Measurements from ENCODE around the gene CCDC57. TPM values are rescaled to one million over a fixed set of nuclear protein-coding genes. Genes with fewer than 3 reads are reported as not detected.

The CCDC57 gene
- total and polyA plus RNA-seq, 9 of the 15 experiments (the other 6 are each of a cell fraction or from before 2014, with no cell fraction given), result 0.83 to 36.2 (median 13.6) TPM

DNA sequence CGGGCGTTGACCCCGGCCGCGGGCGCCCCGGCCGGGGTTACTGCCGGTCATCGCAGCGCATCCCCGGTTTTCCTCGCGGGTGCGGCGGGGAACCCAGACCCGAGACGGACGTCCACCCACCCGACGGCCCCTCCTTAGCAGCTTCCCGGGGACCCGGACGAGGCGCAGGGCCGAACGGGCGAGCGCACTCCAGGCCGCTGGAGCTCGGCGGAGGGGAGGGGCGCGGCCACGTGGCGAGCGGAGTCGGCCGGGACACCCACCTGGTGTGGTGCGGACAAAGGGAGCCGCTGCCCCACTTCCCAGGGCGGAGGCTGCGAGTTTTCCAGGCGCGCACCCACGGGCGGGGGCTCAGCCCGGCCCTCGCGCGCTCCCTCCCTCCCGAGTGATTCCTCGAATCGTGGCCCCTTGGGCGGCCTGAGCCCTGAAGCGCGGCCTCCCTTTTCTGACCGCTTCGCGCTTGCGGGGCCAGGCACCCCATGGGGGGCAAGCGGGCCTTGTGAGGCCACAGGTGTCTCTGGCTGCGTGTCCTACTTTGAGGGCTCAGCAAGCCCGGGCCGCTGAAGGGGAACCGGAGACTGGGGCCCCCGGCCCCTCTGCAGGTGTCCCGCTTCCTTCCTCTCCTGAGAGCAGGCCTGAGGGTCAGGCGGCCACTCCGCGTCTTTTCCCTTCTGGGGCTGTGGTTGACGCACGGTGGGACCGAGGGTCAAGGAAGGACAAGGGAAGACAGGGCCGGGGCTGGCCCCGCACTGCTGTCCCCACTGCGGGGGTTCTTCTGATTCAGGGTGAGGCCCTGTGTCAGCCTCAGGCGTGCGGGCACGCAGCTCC is 113.5 kb downstream of the CCDC57 start (continued):
- TF ChIP-seq, protein P1, sequence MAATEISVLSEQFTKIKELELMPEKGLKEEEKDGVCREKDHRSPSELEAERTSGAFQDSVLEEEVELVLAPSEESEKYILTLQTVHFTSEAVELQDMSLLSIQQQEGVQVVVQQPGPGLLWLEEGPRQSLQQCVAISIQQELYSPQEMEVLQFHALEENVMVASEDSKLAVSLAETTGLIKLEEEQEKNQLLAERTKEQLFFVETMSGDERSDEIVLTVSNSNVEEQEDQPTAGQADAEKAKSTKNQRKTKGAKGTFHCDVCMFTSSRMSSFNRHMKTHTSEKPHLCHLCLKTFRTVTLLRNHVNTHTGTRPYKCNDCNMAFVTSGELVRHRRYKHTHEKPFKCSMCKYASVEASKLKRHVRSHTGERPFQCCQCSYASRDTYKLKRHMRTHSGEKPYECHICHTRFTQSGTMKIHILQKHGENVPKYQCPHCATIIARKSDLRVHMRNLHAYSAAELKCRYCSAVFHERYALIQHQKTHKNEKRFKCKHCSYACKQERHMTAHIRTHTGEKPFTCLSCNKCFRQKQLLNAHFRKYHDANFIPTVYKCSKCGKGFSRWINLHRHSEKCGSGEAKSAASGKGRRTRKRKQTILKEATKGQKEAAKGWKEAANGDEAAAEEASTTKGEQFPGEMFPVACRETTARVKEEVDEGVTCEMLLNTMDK (IDR thresholded peaks at IDR 0.05; ENCODE audit: borderline replicate concordance, insufficient read depth, low read depth, low read length, poor library complexity, severe bottlenecking), result no peak
- TF ChIP-seq JUN (IDR thresholded peaks at IDR 0.05; ENCODE audit: borderline replicate concordance, low read depth, low read length) (no peak), JUN (CRISPR knock-in tag; IDR thresholded peaks at IDR 0.05; ENCODE audit: borderline replicate concordance) (0 out of 2 replicates have a peak, but pooled peaks have one; percentile 18), RBFOX2 (IDR thresholded peaks at IDR 0.05; ENCODE audit: low read depth, low read length) (peak; percentile 83), SMARCE1 (IDR thresholded peaks at IDR 0.05) (no peak), GABPB2 (CRISPR knock-in tag; conservative IDR thresholded peaks at IDR 0.05) (no peak), NR1H2 (CRISPR knock-in tag; IDR thresholded peaks at IDR 0.05) (peak; percentile 100), HDAC6 (IDR thresholded peaks at IDR 0.05; ENCODE audit: low read depth, low read length) (no peak), SREBF2 (CRISPR knock-in tag; IDR thresholded peaks at IDR 0.05) (no peak), ZNF695 (CRISPR knock-in tag; IDR thresholded peaks at IDR 0.05) (no peak), XRCC5 (IDR thresholded peaks at IDR 0.05; ENCODE audit: low read depth, low read length) (no peak)
- TF ChIP-seq, protein P2, sequence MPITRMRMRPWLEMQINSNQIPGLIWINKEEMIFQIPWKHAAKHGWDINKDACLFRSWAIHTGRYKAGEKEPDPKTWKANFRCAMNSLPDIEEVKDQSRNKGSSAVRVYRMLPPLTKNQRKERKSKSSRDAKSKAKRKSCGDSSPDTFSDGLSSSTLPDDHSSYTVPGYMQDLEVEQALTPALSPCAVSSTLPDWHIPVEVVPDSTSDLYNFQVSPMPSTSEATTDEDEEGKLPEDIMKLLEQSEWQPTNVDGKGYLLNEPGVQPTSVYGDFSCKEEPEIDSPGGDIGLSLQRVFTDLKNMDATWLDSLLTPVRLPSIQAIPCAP (CRISPR knock-in tag; IDR thresholded peaks at IDR 0.05; ENCODE audit: borderline replicate concordance), result peak; percentile 19; the same call in 1 of the 2 replicates
- TF ChIP-seq, protein P3, sequence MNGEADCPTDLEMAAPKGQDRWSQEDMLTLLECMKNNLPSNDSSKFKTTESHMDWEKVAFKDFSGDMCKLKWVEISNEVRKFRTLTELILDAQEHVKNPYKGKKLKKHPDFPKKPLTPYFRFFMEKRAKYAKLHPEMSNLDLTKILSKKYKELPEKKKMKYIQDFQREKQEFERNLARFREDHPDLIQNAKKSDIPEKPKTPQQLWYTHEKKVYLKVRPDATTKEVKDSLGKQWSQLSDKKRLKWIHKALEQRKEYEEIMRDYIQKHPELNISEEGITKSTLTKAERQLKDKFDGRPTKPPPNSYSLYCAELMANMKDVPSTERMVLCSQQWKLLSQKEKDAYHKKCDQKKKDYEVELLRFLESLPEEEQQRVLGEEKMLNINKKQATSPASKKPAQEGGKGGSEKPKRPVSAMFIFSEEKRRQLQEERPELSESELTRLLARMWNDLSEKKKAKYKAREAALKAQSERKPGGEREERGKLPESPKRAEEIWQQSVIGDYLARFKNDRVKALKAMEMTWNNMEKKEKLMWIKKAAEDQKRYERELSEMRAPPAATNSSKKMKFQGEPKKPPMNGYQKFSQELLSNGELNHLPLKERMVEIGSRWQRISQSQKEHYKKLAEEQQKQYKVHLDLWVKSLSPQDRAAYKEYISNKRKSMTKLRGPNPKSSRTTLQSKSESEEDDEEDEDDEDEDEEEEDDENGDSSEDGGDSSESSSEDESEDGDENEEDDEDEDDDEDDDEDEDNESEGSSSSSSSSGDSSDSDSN (IDR thresholded peaks at IDR 0.05; ENCODE audit: borderline replicate concordance in 1 of 2, low read depth in 2 of 2, low read length in 2 of 2), result no peak
- TF ChIP-seq, protein P4, sequence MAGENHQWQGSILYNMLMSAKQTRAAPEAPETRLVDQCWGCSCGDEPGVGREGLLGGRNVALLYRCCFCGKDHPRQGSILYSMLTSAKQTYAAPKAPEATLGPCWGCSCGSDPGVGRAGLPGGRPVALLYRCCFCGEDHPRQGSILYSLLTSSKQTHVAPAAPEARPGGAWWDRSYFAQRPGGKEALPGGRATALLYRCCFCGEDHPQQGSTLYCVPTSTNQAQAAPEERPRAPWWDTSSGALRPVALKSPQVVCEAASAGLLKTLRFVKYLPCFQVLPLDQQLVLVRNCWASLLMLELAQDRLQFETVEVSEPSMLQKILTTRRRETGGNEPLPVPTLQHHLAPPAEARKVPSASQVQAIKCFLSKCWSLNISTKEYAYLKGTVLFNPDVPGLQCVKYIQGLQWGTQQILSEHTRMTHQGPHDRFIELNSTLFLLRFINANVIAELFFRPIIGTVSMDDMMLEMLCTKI (IDR thresholded peaks at IDR 0.05; ENCODE audit: partially characterized antibody), result no peak
- TF ChIP-seq, protein P5, sequence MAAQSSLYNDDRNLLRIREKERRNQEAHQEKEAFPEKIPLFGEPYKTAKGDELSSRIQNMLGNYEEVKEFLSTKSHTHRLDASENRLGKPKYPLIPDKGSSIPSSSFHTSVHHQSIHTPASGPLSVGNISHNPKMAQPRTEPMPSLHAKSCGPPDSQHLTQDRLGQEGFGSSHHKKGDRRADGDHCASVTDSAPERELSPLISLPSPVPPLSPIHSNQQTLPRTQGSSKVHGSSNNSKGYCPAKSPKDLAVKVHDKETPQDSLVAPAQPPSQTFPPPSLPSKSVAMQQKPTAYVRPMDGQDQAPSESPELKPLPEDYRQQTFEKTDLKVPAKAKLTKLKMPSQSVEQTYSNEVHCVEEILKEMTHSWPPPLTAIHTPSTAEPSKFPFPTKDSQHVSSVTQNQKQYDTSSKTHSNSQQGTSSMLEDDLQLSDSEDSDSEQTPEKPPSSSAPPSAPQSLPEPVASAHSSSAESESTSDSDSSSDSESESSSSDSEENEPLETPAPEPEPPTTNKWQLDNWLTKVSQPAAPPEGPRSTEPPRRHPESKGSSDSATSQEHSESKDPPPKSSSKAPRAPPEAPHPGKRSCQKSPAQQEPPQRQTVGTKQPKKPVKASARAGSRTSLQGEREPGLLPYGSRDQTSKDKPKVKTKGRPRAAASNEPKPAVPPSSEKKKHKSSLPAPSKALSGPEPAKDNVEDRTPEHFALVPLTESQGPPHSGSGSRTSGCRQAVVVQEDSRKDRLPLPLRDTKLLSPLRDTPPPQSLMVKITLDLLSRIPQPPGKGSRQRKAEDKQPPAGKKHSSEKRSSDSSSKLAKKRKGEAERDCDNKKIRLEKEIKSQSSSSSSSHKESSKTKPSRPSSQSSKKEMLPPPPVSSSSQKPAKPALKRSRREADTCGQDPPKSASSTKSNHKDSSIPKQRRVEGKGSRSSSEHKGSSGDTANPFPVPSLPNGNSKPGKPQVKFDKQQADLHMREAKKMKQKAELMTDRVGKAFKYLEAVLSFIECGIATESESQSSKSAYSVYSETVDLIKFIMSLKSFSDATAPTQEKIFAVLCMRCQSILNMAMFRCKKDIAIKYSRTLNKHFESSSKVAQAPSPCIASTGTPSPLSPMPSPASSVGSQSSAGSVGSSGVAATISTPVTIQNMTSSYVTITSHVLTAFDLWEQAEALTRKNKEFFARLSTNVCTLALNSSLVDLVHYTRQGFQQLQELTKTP (IDR thresholded peaks at IDR 0.05; ENCODE audit: low read depth in 1 of 2, partially characterized antibody in 2 of 2), result no peak
